H9 (cell line): Measurements from ENCODE around the gene LIN9. TPM values are rescaled to one million over a fixed set of nuclear protein-coding genes. Genes with fewer than 3 reads are reported as not detected.

Experiments
- DNase-seq: peaks from one replicate; pipeline ENCODE4 v3.0.0-alpha.2; 2017
- H2AFZ ChIP-seq: one replicate; pipeline ENCODE4 v1.6.1; 2013; ENCODE audit warnings: mild to moderate bottlenecking, low read length, control low read depth, moderate library complexity
- H2AK5ac ChIP-seq: 2 replicates; pipeline ENCODE4 v1.6.1; 2013; ENCODE audit warnings: low read length, control low read depth, mixed read lengths; ENCODE audit not compliant: insufficient read length
- H2BK120ac ChIP-seq: one replicate; pipeline ENCODE4 v1.6.1; 2013; ENCODE audit warnings: low read depth, mild to moderate bottlenecking, low read length, control low read depth, inconsistent platforms; ENCODE audit not compliant: poor library complexity, severe bottlenecking
- H2BK12ac ChIP-seq: 2 replicates; pipeline ENCODE4 v1.6.1; 2013; ENCODE audit warnings: low read length, control low read depth, mixed read lengths, low read depth; ENCODE audit not compliant: insufficient read length
- H2BK15ac ChIP-seq: 2 replicates; pipeline ENCODE4 v1.6.1; 2013; ENCODE audit warnings: low read depth, low read length, control low read depth
- H2BK20ac ChIP-seq: one replicate; pipeline ENCODE4 v1.6.1; 2013; ENCODE audit warnings: low read depth, mild to moderate bottlenecking, low read length, control low read depth, inconsistent platforms; ENCODE audit not compliant: poor library complexity, severe bottlenecking
- H2BK5ac ChIP-seq: 2 replicates; pipeline ENCODE4 v1.6.1; 2013; ENCODE audit warnings: low read length, control low read depth, mixed read lengths; ENCODE audit not compliant: insufficient read length
- H3K14ac ChIP-seq: 2 replicates; pipeline ENCODE4 v1.6.1; 2013; ENCODE audit warnings: low read length, control low read depth; ENCODE audit not compliant: insufficient read depth
- H3K18ac ChIP-seq: 2 replicates; pipeline ENCODE4 v1.6.1; 2013; ENCODE audit warnings: low read depth, mild to moderate bottlenecking, mixed read lengths, low read length, control low read depth; ENCODE audit not compliant: insufficient read length
- H3K23ac ChIP-seq: 2 replicates; pipeline ENCODE4 v1.6.1; 2013; ENCODE audit warnings: low read length, control low read depth, mixed read lengths, low read depth; ENCODE audit not compliant: insufficient read length
- H3K23me2 ChIP-seq: 2 replicates; pipeline ENCODE4 v1.6.1; 2013; ENCODE audit warnings: low read depth, mild to moderate bottlenecking, mixed read lengths, low read length, control low read depth; ENCODE audit not compliant: insufficient read length, poor library complexity, severe bottlenecking
- H3K27ac ChIP-seq: 2 replicates; pipeline ENCODE4 v1.5.1; 2013; ENCODE audit warnings: low read length, control low read depth, mixed read lengths, low read depth; ENCODE audit not compliant: insufficient read length
- H3K27me3 ChIP-seq: 2 replicates; pipeline ENCODE4 v1.6.1; 2013; ENCODE audit warnings: low read length, control low read depth, inconsistent platforms; ENCODE audit not compliant: insufficient read depth
- H3K4ac ChIP-seq: 2 replicates; pipeline ENCODE4 v1.6.1; 2013; ENCODE audit warnings: low read depth, mild to moderate bottlenecking, control low read depth, inconsistent platforms, low read length, moderate library complexity
- H3K4me1 ChIP-seq: 2 replicates; pipeline ENCODE4 v1.6.1; 2013; ENCODE audit warnings: low read length, control low read depth, inconsistent platforms; ENCODE audit not compliant: insufficient read depth
- H3K4me2 ChIP-seq: 2 replicates; pipeline ENCODE4 v1.6.1; 2013; ENCODE audit warnings: low read length, control low read depth, mixed read lengths; ENCODE audit not compliant: insufficient read length, insufficient read depth
- H3K56ac ChIP-seq: 2 replicates; pipeline ENCODE4 v1.6.1; 2013; ENCODE audit warnings: low read depth, mild to moderate bottlenecking, mixed read lengths, low read length, control low read depth; ENCODE audit not compliant: insufficient read length
- H3K79me1 ChIP-seq: 2 replicates; pipeline ENCODE4 v1.6.1; 2013; ENCODE audit warnings: low read depth, mild to moderate bottlenecking, moderate library complexity, low read length, control low read depth, inconsistent platforms; ENCODE audit not compliant: insufficient read depth, poor library complexity, severe bottlenecking
- H3K79me2 ChIP-seq: 2 replicates; pipeline ENCODE4 v1.6.1; 2013; ENCODE audit warnings: low read length, control low read depth, inconsistent platforms; ENCODE audit not compliant: insufficient read depth
- H3K9ac ChIP-seq: 2 replicates; pipeline ENCODE4 v1.6.1; 2013; ENCODE audit warnings: low read length, control low read depth, mixed read lengths; ENCODE audit not compliant: insufficient read length; ENCODE audit errors: extremely low read depth
- H3K9me3 ChIP-seq: one replicate; pipeline ENCODE4 v1.6.1; 2013; ENCODE audit warnings: low read depth, low read length, inconsistent platforms; ENCODE audit not compliant: control insufficient read depth
- H3T11ph ChIP-seq: one replicate; pipeline ENCODE4 v1.6.1; 2013; ENCODE audit warnings: mild to moderate bottlenecking, low read length, control low read depth, inconsistent platforms
- H4K20me1 ChIP-seq: one replicate; pipeline ENCODE4 v1.6.1; 2013; ENCODE audit not compliant: control insufficient read depth, insufficient read length, insufficient read depth
- H4K5ac ChIP-seq: 2 replicates; pipeline ENCODE4 v1.6.1; 2013; ENCODE audit warnings: low read depth, mild to moderate bottlenecking, mixed read lengths, low read length, control low read depth; ENCODE audit not compliant: insufficient read length
- H4K8ac ChIP-seq: replicated peaks from 2 replicates; pipeline ENCODE4 v1.6.1; 2013; ENCODE audit warnings: low read length, control low read depth, mixed read lengths, low read depth; ENCODE audit not compliant: insufficient read length
- H4K91ac ChIP-seq: 2 replicates; pipeline ENCODE4 v1.6.1; 2013; ENCODE audit warnings: low read depth, mild to moderate bottlenecking, moderate library complexity, mixed read lengths, low read length, control low read depth; ENCODE audit not compliant: insufficient read length
- H3K27ac Mint-ChIP-seq, 3 experiments: 2 replicates in 2 of 3; 3 replicates in 1 of 3; pipeline ENCODE4 v1.8.0; 2020 to 2021; ENCODE audit warnings: mixed read lengths in 3 of 3, mild to moderate bottlenecking in 1 of 3, moderate library complexity in 1 of 3
- H3K27me3 Mint-ChIP-seq: 2 replicates; pipeline ENCODE4 v1.8.0; 2021; ENCODE audit warnings: low read depth, mild to moderate bottlenecking, moderate library complexity, mixed read lengths
- H3K36me3 Mint-ChIP-seq, 3 experiments: 2 replicates in 2 of 3; 3 replicates in 1 of 3; pipeline ENCODE4 v1.8.0; 2020 to 2021; ENCODE audit warnings: low read depth in 3 of 3, mixed read lengths in 3 of 3; ENCODE audit not compliant: insufficient read depth in 1 of 3
- H3K4me1 Mint-ChIP-seq, 2 experiments: 2 replicates each; pipeline ENCODE4 v1.8.0; 2020; ENCODE audit warnings: mixed read lengths in 2 of 2
- H3K4me3 Mint-ChIP-seq, 2 experiments: 2 replicates in 1 of 2; 3 replicates in 1 of 2; pipeline ENCODE4 v1.8.0; 2020 to 2021; ENCODE audit warnings: mild to moderate bottlenecking in 2 of 2, mixed read lengths in 2 of 2, moderate library complexity in 1 of 2
- H3K9me3 Mint-ChIP-seq, 2 experiments: 2 replicates in 1 of 2; 3 replicates in 1 of 2; pipeline ENCODE4 v1.8.0; 2020; ENCODE audit warnings: mild to moderate bottlenecking in 2 of 2, mixed read lengths in 2 of 2, moderate library complexity in 1 of 2
- WGBS: extraction: QIAGEN DNeasy Blood & Tissue Kit; methylation state at CpG from one replicate; pipeline ENCODE4 v1.1.7; 2013; ENCODE audit warnings: missing lambda C conversion rate, low lambda C conversion rate, mixed read lengths; ENCODE audit not compliant: insufficient read length; ENCODE audit errors: extremely low coverage; 5-methylcytosine and 5-hydroxymethylcytosine counted together
- total RNA-seq: library from RNA; stranded (reverse); gene quantifications from 2 replicates; pipeline ENCODE4 v1.2.1, GENCODE V29; 2021
- TF ChIP-seq, protein P1 (sequence below): fragments of 200-600 bp; sonication (generic); conservative IDR thresholded peaks from 3 replicates; pipeline ENCODE4 v1.8.0; 2021; ENCODE audit warnings: antibody characterized with exemption, mild to moderate bottlenecking

Gene LIN9
- total RNA-seq, 1 experiment from 2014 or later: 9.5 TPM

DNA sequence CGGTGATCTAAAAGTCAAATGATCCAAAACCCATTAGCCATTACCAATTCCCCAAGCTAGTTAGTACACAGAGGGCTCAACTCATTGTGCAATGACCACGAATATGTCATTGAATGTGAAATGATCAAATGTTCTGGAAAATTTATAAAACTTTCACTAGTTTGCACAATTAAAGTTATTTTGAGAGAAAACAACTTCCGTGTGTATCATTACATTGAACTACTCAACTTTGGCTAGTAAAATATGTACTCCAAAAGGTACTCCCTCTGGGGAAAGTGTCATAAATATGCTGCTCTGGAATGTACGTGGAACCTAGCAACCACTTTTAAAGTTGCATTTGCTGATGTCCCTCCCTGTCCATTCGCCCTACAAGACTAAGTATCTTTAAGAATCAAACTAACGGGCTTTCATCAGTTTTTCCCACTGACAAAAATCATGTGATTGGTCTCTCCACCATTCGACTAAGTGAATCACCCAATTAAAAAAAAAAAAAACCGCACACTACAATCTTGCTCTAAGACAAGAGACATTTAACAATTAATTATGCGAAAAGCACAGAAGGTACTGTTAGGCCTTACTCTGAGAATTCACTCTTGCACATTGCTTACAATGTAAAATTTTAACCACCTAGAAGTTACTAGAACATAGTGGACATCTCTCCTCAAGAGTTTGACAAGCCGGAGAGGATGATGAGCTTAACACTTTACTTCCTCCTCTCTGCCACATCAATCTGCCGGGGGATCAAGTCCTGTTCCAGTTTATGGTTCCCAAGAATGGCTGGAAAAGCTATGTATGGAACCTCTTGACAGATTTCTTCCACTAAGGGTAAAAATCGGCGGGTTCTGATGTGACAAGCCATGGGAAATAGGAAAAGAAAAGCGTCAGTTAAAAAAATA is 123.6 kb downstream of the LIN9 start:
- H3K23ac ChIP-seq: no peak overlapping the region
- H4K5ac ChIP-seq: no peak overlapping the region
- H4K91ac ChIP-seq: no peak overlapping the region
- no peak overlapping the region for H2AFZ ChIP-seq
- H3K14ac ChIP-seq: no peak overlapping the region
- no peak overlapping the region for H2AK5ac ChIP-seq
- H4K20me1 ChIP-seq: no peaks in the 10 kb centered on the region
- no peaks in the 10 kb centered on the region for H3K27me3 Mint-ChIP-seq
- no peak for DNase-seq
- no peak overlapping the region for H3K27ac ChIP-seq
- H3K27ac Mint-ChIP-seq: peak overlapping the region; percentile 59 to 89 (median 75); a peak in 2 of 7 replicates
- H3K23me2 ChIP-seq: peaks cover 6% of the 10 kb centered on the region
- H3T11ph ChIP-seq: no peak overlapping the region
- no peak overlapping the region for H3K4ac ChIP-seq
- no peaks in the 10 kb centered on the region for H3K27me3 ChIP-seq
- peak overlapping the region; percentile 88 to 91 for H3K4me3 Mint-ChIP-seq
- peaks cover 11% of the 10 kb centered on the region; the same call in 1 of the 2 replicates for H3K79me2 ChIP-seq
- no peaks in the 10 kb centered on the region for H3K9me3 ChIP-seq
- no peak overlapping the region for H2BK20ac ChIP-seq
- peaks cover 8% of the 10 kb centered on the region for H3K79me1 ChIP-seq
- H3K18ac ChIP-seq: no peak overlapping the region
- H3K4me1 ChIP-seq: no peaks in the 10 kb centered on the region; the same call in 1 of the 2 replicates
- H3K4me1 Mint-ChIP-seq: peaks cover 24 to 27% of the 10 kb centered on the region in 2 experiments
- no peak overlapping the region for H2BK120ac ChIP-seq
- peaks cover 4 to 14% (median 13%) of the 10 kb centered on the region in 3 experiments; a peak in 5 of 7 replicates for H3K36me3 Mint-ChIP-seq
- WGBS: no CpG with 5 or more reads among the region's 14 CpGs
- no peak overlapping the region for H4K8ac ChIP-seq
- no peak overlapping the region for H3K9ac ChIP-seq
- H3K56ac ChIP-seq: no peak overlapping the region
- H3K4me2 ChIP-seq: peak overlapping the region; percentile 72
- no peak overlapping the region for H2BK5ac ChIP-seq
- TF ChIP-seq, protein P1, sequence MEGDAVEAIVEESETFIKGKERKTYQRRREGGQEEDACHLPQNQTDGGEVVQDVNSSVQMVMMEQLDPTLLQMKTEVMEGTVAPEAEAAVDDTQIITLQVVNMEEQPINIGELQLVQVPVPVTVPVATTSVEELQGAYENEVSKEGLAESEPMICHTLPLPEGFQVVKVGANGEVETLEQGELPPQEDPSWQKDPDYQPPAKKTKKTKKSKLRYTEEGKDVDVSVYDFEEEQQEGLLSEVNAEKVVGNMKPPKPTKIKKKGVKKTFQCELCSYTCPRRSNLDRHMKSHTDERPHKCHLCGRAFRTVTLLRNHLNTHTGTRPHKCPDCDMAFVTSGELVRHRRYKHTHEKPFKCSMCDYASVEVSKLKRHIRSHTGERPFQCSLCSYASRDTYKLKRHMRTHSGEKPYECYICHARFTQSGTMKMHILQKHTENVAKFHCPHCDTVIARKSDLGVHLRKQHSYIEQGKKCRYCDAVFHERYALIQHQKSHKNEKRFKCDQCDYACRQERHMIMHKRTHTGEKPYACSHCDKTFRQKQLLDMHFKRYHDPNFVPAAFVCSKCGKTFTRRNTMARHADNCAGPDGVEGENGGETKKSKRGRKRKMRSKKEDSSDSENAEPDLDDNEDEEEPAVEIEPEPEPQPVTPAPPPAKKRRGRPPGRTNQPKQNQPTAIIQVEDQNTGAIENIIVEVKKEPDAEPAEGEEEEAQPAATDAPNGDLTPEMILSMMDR: no peak
- no peak overlapping the region for H2BK15ac ChIP-seq
- no peaks in the 10 kb centered on the region for H3K9me3 Mint-ChIP-seq
- H2BK12ac ChIP-seq: no peak overlapping the region
